ENCODE results near the gene PPP1R8.
"Not testable (repeated sequence)": the region's sequence is repeated elsewhere in the genome, so short reads cannot be mapped to it uniquely, and the experiment has no call there.

PPP1R8 gene

DNA sequence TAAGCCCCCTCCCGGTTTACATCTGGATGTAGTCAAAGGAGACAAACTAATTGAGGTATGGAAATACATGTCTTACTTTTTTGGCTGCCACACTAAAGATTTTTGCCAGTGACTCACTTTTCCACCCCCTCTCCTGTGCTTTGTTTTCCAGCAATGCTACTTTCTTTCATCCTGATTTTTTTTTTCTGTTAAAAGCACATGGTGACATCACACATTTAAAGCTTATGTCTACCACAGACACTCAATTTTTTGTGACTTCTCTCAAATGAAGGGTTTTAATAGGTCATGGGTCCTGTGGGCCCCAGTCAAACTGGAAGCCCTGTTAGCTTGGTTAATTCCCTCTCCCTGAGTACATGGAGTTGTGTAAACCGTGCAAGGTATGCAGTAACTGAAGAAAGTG lies 2.2 kb downstream of the PPP1R8 start:
- DNase-seq (ENCODE audit: low read depth): peak; percentile 20

DNA sequence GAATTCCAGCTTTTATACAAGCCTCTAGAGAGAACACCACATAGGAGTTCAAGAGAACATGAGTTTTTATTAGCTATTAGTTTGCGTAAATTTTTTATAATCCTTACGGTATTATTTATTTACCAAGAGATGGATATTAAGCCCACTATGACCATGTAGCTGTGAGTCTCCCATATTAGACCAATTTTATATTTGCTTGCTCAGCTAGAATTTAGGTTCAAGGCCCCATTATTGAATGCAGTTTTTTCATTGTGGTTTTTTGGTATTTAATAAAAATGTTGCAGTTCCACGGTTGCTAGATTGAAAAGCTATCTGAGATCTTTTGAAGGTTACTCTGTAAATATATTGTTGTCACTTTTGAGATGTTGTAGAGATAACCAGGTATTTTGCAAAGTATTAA lies 2.9 kb downstream of the PPP1R8 start:
- no peak for DNase-seq (ENCODE audit: low read depth)

GRCh38 chr1:27835046-27835445 lies 4.5 kb downstream of the PPP1R8 start:
- DNase-seq (ENCODE audit: low read depth): no peak

DNA sequence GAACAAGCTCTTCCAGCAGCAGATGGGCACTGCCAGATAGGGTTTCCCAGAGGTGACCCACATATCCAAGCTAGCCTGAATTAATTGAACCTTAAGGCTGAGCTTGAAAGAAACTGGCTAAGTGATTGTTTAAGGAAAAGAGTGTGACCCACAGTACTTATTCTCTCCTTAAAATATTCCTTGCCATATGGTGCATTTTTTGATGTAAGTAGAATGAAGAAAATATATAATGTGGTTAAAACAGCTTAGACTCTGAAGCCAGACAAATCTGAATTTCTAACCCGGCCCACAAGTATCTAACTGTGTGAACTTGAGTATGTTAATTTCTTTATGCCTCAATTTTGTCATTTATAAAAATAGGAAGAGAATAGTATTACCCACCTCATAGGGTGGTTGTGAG lies 4.9 kb downstream of the PPP1R8 start:
- DNase-seq (ENCODE audit: low read depth): no peak

DNA sequence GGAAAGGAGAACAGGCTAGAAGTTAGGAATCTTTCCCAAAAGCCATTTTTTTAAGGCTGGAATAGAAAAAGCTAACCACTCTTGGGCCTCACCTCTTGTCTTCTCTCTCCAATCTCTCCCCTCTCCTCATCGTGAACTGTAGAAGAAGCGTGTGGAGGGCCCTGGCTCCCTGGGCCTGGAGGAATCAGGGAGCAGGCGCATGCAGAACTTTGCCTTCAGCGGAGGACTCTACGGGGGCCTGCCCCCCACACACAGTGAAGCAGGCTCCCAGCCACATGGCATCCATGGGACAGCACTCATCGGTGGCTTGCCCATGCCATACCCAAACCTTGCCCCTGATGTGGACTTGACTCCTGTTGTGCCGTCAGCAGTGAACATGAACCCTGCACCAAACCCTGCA lies 19.4 kb downstream of the PPP1R8 start:
- DNase-seq (ENCODE audit: low read depth): no peak

GRCh38 chr1:27855085-27855484 lies 24.5 kb downstream of the PPP1R8 start:
- DNase-seq (ENCODE audit: low read depth): no peak

DNA sequence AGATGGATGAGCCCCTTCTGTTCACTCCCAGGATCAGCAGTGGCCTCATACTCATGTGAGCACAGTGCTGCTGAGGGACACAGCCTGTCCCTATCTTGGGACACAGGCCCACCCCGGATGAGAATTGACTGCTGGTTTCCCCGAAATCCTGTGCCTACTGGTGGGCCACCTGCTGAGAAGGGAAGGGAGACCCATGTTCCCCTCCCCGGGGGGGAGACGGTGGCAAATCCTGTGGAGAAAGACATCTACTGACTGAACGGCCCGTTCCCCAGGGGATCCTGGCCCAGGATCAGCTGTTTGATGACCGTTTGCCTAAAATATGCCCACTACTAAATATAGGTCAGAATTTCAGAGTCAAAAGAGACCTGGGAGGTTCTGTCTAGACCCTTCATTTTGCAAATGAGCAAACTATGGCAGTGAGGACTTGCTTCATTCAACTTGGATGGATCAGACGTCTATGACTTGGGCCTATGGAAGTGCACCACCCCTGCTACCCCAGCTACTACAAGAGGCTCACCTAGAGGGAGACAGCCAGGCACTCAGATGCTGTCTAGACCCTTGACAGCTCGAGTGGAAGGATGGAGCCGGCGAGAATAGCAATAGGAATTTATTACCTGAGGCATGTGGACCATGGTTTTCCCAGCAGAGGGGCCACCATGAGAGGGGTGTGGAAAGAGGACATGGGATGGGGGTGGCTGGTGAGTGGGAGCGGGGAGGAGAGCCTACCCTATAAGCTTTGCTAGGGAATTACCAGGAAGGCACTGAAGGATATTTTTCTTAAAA lies 26.2 kb downstream of the PPP1R8 start:
- no peak for DNase-seq (ENCODE audit: low read depth)

GRCh38 chr1:27857552-27857951 lies 27.0 kb downstream of the PPP1R8 start:
- not testable (repeated sequence) for DNase-seq (ENCODE audit: low read depth)

DNA sequence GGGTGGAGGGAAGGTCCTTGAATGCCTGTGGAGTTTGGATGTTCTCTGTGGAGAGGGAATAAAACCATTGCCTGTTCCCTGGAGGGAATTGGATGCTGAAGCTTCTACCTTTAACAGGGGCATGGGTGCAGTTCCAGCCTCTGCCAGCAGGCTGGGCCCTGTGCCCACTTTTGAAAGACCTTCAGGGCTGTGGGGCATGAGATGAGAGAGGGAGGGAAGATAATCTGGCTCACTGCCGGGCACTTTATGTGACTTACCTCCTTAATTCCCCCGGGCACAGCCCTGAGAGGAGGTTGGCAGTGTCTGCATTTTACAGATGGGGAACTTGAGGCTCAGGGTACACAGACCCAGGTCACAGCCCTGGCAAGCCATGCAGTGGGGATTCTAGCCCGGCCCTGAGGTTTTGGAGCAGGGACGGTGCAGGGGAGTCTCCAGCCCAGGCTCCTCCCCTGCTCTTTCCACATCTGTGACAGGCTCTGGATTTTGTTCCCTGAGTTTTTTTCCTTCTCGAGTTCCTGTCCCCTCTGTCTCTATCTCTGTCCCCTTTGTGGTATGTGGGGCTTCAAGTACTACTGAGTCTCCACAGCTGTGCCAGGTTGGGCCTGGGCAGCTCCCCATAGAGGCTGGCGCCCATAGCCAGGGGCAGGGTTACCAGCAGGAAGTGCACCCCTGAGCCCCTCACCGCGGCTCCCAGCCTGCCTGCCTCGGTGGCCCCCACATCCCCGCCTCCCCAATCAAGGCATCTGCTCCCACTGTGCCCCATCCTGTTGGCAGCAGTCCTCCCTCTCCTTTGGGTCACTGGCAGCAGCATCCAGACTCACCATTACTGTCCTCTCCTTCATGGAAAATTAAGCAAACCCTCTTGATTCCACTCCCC lies 27.7 kb downstream of the PPP1R8 start:
- DNase-seq (ENCODE audit: low read depth): peak; percentile 68

DNA sequence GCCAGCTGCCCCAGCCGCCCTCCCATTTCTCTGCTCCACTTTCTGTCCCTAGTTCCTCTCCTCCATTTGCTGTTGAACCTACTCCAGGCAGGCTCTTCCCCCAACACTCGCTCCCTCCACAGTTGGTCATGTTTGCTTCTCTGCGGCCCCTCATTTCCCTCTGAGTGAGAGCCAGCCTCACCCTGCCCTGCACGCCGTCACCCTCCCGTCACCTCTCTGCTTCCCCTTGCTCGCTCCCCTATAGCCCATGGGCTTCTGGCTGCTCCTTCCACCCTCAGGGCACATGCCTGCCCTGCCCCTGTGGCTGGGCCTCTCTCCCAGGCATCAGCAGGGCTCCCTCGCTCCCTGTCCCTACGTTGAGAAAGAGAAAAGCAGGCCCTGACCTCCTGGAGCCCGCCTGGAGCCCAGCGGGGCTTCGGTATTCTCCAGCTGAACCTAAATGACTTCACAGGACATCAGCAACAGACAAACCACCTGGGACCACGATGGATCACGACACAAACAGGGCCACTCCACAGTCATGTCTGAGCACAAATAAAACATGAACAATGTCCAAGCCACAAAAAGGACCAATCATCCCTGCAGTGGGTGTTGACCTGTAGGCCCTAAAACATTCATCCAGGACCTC lies 28.5 kb downstream of the PPP1R8 start:
- no peak for DNase-seq (ENCODE audit: low read depth)

DNA sequence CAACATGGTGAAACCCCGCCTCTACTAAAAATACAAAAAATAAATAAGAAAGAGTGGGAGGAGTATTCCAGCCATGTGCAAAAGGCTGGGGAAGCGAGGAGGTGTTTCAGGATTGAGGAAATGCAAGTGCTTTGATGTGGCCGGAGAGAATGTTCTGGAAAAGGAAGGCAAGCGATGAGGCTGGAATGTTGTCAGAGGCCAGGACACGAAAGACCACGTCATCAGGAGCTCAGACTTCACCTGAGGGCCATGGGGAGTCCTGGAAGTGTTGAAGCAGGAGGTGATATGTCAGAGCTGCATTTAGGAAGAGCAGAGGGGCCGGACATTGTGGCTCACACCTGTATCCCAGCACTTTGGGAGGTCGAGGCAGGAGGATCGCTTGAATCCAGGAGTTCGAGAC lies 30.9 kb downstream of the PPP1R8 start:
- no peak for DNase-seq (ENCODE audit: low read depth)

DNA sequence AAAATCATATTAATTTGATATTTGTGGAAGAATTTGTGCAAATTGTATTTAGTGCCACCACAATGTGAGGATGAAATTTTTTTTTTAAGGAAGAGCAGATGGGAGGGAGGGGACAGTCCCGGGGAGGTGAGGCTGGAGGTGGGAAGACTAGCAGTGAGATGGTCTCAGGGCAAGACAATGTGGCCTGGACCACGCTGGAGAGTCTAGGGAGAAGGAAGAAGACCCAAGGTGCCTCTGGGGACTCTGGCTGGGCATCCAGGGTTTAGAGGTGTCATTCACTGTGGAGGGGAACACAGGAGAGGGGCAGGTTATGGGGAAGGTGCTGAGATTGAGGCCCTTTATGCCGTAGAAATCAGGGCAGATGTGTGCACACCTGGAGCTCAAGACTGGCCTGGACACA lies 31.4 kb downstream of the PPP1R8 start:
- DNase-seq (ENCODE audit: low read depth): no peak

DNA sequence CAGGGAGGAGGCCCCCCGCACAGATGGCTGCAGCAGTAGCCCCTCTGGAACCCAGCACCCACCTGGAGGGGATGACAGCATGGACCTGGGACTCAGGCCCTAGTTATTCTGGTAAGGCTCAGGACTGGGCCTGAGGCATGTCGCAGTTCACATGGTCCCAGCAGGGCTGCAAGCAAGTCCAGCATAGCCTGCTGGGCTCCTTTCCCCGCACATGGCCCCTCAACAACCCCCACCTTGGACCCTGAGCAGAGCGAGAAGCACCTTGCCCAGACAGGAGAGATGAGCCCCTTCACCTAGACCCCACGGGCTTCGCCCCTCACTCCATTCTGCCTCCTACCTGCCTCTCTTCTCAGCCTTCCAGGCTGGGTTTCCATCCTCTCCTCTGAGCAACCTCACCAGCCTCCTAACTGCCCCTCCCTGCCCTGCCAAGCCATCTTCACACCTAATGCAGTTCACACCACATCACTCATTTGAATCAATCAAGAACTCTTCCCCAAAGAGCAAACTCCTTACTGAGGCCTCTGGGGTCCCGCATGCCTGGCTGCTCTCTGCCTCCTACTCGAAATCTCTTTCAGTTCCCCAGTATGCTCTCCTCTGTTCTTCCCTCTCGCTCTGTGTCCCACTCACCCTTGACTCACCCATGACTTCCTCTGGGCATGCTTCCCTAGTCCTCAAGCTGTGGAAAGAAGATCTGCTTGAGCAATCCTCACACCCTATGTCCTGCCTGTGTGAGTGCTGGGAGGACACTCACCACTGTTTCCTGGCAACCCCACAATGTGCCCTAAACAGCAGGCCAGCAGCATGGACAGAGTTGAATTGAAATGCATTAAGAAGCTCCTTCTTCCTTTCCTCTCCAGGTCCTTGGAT lies 32.3 kb downstream of the PPP1R8 start:
- peak; percentile 100 for DNase-seq (ENCODE audit: low read depth)

DNA sequence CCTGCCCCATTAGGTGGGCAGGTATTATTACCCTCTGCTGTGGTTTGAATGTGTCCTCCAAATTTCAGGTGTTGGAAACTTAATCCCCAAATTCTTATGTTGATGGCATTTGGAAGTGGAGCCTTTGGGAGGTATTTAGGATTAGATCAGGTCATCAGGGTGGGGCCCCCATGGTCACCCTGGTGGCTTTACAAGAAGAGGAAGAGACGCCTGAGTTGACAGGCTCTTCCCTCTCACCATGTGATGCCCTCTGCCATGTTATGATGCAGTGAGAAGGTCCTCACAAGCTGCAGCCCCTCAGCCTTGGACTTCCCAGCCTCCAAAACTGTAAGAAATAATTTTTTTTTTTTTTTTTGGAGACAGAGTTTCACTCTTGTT lies 32.9 kb downstream of the PPP1R8 start:
- no peak for DNase-seq (ENCODE audit: low read depth)

- DNase-seq (ENCODE audit: low read depth): no peak
Observed at GRCh38 chr1:27864264-27864895, 33.8 kb downstream of the PPP1R8 start.

DNA sequence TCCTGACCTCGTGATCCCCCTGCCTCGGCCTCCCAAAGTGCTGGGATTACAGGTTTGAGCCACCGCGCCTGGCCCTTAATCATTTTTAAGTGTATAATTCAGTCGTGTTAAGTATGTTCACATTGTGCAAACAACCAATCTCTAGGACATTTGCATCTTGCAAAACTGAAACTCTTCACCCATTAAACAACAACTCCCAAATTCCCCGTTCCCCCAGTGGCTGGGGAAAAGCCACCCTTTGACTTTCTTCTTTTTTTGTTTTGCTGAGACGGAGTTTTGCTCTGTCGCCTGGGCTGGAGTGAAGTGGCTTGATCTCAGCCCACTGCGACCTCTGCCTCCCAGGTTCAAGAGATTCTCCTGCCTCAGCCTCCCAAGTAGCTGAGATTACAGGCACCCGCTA lies 35.2 kb downstream of the PPP1R8 start:
- DNase-seq (ENCODE audit: low read depth): no peak

DNA sequence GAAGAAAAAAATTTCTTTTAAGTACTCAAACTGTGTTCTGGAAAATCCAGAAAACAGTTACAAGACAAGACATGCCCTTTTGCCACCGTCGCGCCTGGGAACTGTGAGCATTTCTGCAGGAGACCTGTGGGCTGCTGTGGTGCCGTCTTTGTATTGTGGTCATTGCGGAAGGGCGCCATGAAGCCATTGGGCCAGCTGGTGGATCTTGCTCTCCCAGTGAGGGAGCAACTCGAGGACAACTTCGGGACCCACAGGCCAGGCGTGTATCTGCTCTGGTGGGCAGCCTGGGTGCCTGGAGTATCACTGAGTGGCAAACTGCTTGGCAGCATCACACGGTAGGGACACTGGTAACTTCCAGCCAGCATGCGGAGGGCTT lies 38.0 kb downstream of the PPP1R8 start:
- no peak for DNase-seq (ENCODE audit: low read depth)

- DNase-seq (ENCODE audit: low read depth): no peak
Observed at GRCh38 chr1:27868932-27869718, 38.5 kb downstream of the PPP1R8 start.

DNA sequence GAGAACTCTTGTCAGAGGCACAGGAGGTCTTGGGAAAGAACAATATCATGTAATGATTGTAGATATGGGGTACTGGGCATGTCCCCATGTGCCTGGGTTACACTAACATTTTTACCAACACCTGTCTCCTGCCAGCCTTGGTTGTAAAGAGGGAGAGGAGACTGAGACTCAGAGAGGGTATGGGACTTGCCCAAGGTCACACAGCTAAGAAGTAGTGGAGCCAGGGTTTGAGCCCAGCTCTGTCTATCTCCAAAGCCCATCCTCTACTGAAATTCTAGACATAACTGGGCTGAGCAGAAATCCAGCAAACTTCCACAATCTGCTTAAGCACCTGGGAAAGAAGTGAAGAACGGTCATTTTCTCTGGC lies 39.1 kb downstream of the PPP1R8 start:
- no peak for DNase-seq (ENCODE audit: low read depth)

DNA sequence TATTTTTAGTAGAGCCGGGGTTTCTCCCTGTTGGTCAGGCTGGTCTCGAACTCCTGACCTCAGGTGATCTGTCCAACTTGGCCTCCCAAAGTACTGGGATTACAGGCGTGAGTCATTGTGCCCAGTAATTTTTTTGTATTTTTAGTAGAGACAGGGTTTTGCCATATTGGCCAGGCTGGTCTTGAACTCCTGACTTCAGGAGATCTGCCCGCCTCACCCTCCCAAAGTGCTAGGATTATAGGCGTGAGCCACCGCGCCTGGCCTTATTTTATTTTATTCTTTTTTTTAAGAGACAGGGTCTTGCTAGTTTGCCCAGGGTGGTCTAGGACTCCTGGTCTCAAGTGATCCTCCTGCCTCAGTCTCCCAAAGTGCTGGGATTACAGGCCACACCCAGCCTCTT lies 40.5 kb downstream of the PPP1R8 start:
- not testable (repeated sequence) for DNase-seq (ENCODE audit: low read depth)

Measured in GM04504 (cell line).